Posterior cingulate gyrus (tissue), 11 donors: Measurements from ENCODE around the gene CHPF2.

Experiments
- DNase-seq, 10 donors: peaks; one replicate each; pipeline versions ENCODE4 v3.0.0 to v3.0.0-alpha.2; 2020 to 2021; ENCODE audit warnings: mixed read lengths in 3 of 10
- intact Hi-C: fragments of 100-400 bp; cut with DNase I; formaldehyde crosslinking; loops from one replicate; pipeline ENCODE4 v1.15.1; 2023

Gene CHPF2

DNA sequence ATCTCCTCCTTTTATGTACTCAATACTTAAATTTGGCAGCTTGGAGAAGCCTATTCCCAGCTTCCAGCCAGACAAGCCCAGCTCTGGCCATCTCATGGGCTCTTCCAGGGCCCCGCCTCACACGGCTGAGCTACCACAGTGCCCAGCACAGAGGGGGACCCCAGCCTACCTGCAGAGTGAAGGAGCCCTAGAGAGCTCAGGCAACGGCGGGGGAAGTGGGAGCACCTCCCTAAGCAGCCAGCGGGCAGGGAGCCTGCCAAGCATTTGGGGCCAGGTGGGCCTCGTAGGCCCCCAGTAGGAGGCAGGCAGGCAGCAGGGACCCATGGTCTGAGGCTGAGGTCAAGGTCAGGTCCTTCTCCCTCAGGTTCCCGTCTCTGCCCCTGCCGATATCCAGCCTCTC, 45.3 kb downstream of the CHPF2 start:
- DNase-seq = peak in 1 of 10 donors; percentile 75
- intact Hi-C loops = no loop called here

DNA sequence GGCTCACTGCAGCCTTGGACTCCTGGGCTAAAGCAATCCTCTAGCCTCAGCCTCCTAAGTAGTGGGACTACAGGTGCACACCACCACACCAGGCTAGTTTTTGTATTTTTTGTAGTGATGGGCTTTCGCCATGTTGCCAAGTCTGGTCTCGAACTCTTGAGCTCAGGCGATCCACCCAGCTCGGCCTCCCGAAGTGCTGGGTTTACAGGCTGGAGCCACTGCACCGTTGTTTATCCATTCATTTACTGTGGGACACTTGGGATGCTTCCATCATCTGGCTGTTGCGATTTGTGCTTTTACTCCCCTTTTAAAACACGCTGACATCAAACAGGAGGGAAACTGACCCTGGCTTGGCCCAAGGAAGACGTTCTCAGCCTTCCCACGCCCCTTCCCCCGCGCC, 46.7 kb downstream of the CHPF2 start:
- intact Hi-C loops = no loop called here
- DNase-seq = peak in 1 of 10 donors; percentile 53

- intact Hi-C loops = no loop called here
- peak in 1 of 10 donors; percentile 71 for DNase-seq
Measured at GRCh38 chr7:151279868-151280267, 47.6 kb downstream of the CHPF2 start.

GRCh38 chr7:151280388-151281019, 48.2 kb downstream of the CHPF2 start:
- DNase-seq = peak in 1 of 10 donors; percentile 19
- intact Hi-C loops = no loop called here

- intact Hi-C loops = no loop called here
- peak in 1 of 10 donors; percentile 49 for DNase-seq
Measured at GRCh38 chr7:151281686-151282085, 49.4 kb downstream of the CHPF2 start.

GRCh38 chr7:151282111-151282510, 49.8 kb downstream of the CHPF2 start:
- intact Hi-C loops = no loop called here
- peak in 1 of 10 donors; percentile 51 for DNase-seq

GRCh38 chr7:151283302-151283701, 51.0 kb downstream of the CHPF2 start:
- intact Hi-C loops = no loop called here
- no peak for DNase-seq

DNA sequence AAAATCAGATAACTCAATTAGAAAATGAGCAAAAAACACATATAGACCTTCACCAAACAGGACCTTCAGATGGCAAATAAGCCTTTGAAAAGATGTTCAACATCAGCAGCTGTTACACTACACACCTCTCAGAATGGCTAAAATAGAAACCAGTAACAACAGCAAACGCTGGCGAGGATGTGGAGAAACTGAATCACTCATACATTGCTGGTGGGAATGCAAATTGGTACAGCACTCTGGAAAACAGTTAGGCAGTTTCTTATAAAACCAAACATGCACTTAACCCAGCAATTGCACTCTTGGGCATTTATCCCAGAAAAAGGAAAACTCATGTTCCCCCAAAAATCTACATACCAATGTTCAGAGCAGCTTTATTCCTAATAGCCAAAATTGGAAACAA, 53.9 kb downstream of the CHPF2 start:
- DNase-seq = peak in 1 of 10 donors; percentile 3
- intact Hi-C loops = no loop called here
